ENCODE measurements around the gene SLC25A13.
"Not testable (repeated sequence)": the region's sequence is repeated elsewhere in the genome, so short reads cannot be mapped to it uniquely, and the experiment has no call there.

Gene SLC25A13, protein sequence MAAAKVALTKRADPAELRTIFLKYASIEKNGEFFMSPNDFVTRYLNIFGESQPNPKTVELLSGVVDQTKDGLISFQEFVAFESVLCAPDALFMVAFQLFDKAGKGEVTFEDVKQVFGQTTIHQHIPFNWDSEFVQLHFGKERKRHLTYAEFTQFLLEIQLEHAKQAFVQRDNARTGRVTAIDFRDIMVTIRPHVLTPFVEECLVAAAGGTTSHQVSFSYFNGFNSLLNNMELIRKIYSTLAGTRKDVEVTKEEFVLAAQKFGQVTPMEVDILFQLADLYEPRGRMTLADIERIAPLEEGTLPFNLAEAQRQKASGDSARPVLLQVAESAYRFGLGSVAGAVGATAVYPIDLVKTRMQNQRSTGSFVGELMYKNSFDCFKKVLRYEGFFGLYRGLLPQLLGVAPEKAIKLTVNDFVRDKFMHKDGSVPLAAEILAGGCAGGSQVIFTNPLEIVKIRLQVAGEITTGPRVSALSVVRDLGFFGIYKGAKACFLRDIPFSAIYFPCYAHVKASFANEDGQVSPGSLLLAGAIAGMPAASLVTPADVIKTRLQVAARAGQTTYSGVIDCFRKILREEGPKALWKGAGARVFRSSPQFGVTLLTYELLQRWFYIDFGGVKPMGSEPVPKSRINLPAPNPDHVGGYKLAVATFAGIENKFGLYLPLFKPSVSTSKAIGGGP

DNA sequence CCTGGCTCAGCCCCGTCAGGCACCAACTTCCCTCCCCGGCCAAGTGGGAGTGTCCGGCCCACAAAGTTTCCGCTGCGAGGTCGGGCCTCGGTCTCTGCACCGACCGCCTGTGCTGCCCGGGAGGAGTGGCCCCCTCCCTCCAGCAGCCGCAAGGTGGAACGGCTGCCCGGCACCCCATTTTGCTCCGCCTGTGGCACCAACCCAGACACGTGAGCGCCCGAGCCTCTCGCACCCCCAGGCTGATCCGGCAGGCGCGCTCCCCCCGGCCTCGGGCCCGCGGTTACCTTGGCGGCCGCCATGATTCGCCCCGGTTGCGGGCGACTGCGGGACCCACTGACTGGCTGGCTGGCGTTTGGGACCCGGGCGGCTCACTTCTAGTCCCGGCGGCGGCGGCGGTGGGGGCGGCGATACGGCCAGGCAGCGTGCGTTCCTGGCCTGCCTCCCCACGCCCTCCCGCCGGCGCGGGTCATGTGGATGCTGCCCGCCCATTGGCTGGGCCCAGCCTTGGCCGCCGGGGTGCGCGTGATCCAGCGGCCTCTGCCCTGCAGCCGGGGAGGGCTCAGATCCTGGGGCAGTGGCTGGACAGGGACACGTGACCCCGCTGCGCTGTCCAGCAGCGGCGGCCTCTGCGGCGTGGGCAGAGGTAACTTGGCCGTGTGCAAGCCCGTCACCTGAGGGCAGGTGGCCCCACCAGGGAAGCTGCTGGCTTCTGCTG is at the start of gene SLC25A13:
SLC25A13 (minus strand) TSS at position 441 of the 715 bp plus-strand sequence; CDS start at position 299, 142 bp downstream.
- DNase-seq, result peak; percentile 93

DNA sequence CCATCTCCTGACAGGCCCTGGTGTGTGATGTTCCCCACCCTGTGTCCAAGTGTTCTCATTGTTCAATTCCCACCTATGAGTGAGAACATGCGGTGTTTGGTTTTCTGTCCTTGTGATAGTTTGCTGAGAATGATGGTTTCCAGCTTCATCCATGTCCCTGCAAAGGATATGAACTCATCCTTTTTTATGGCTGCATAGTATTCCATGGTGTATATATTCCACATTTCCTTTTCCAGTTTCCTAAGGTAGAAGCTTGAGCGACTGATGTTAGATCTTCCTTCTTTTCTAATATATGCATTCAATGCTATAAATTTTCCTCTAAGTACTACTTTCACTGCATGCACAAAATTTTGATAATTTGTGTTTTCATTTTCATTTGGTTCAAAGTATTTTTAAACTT is 44.0 kb upstream of the SLC25A13 start:
- not testable (repeated sequence) for DNase-seq

DNA sequence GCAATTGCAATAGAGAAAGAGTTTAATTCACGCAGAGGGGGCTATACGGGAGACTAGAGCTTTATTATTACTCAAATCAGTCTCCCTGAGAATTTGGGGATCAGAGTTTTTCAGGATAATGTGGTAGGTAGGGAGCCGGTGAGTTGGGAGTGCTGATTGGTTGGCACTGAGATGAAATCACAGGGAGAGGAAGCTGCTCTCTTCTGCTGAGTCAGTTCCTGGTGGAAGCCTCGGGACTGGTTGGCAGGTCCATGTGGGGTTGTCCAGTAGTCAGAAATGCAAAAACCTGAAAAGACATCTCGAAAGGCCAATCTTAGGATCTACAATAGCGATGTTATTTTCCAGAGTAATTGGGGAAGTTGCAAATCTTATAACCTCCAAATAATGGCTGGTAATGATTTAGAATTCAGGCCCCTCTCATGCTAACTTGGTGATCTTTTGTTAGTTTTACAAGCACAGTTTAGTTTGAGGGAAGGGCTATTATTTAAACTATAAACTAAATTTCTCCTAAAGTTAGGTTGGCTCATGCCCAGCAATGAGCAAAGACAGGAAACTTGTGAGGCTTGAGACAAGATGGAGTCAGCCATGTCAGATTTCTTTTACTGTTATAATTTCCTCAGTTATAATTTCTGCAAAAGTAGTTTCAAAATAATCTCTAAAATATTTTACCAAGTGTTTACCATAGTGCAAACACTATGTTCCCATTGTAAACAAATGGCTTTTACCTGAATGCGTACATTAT is 39.4 kb upstream of the SLC25A13 start:
- no peak for DNase-seq

DNA sequence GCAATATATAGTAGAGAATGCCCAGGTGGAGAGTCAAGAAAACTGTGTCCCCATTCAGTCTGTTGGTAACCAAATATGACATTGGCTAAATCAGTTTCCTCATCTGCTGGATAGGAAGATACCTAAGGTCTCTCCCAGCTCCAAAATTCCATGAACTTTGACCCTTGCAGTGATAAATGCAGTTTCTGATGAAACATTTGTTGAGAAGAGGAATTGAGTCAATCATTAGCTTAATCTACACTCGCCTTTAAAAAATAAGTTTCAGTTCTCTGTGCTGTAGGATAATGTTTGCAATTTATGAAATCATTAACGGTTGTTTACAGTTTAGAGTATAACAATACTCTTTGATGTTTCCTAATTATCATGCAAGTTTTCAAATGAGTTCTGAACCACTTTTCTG is 38.0 kb upstream of the SLC25A13 start:
- no peak for DNase-seq

DNA sequence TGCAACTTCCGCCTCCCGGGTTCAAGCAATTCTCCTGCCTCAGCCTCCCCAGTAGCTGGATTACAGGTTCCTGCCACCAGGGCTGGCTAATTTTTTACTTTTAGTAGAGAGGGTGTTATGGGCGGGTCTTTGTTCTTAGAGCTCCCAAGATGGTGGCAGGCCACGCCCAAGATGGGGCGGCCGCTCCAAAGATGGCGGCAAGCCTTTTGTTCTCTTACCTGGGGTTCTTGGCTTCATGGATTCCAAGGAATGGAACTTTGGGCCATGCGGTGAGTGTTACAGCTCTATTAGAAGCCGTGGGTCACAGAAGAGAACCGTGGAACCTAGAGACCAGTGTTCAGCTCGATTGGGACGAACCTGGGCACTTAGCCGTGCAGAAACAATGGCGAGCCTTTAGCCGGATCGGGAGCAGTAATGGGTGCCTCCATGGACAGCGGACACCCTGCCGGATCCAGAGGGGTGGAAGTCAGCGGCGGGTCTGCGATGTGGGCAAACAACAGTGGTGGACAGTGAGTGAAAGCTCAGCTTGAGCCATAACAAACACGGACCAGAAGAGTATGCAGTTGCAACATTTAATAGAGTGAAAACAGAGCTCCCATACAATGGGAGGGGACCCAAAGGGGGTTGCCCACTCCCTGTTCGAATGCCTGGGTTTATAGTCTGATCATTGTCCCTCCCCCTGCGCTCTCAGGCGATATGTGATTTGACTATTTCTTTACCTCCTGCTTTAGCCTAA is 36.5 kb upstream of the SLC25A13 start:
- DNase-seq, result not testable (repeated sequence)

DNA sequence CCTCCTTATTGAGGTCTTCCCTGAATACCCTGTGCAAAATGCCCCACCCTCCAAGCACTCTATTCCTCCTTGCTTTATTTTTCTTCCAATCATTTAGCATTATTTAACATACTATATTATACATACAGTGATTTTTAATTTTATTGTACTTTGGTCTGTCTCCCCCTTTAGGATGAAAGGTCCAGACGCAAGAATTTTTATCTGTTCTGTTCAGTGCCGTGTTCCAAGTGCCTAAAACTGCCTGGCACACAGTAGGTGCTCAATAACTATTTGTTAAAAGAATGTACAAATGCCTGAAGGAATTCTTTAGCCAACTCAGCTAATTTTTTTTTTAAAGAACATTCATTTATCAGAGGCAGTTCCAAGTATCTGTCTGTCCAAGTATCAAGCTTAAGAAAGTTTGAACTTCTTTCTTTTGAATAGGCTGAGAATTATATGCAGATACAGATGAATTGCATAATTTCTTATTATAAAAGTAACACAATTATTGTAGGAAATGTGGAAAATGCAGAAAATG is 34.1 kb upstream of the SLC25A13 start:
- no peak for DNase-seq

DNA sequence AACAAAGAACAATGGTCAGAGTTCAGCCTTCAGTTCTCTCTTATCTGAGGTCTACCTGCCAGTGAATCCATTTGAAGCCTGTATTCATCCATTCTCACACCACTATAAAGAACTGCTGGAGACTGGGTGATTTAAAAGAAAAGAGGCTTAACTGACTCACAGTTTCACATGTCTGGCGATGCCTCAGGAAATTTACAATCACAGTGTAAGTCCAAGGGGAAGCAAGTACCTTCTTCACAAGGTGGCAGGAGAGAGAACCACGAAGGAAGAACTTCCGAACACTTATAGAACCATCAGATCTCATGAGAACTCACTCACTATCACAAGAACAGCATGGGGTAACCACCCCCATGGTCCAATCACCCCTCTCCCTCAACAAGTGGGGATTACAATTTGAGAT is 33.0 kb upstream of the SLC25A13 start:
- DNase-seq, result no peak

DNA sequence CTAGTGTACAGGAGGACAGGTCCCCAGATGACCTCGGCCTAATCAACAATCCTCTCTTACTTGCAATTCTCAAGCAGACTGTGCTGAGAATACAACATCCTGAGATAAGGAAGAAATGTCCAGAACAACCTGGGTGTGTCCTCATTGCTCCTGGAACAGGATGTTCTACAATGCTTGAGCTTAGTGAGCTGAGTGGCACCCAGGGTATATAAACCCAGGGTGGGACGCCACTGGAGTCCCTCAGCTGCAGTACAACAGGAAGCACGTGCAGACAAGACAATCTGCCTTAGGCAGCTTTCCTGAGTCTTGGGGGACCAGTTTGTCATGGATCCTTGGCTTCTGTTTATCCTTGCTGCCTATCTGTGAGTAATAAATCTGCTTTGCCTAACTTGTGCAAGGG is 27.7 kb upstream of the SLC25A13 start:
- no peak for DNase-seq

DNA sequence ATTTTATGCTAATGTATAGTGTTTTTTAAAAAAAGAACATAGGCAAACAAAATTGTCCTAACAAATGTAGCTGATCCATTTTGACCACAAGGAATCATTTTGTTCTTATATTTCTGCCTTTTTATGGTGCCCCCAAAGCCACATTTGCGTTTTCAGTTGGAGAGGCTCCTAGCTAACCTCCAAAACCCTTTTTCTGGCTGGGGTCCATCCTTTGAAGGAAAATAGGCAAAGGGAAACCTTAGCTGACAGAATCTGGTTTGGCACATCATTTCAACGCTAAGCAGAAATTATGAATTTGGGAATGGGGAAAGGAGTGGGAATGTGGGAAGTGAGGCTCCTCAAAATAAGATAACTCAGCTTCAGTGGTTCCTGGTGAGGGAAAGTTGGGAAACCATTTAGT is 25.6 kb upstream of the SLC25A13 start:
- no peak for DNase-seq

DNA sequence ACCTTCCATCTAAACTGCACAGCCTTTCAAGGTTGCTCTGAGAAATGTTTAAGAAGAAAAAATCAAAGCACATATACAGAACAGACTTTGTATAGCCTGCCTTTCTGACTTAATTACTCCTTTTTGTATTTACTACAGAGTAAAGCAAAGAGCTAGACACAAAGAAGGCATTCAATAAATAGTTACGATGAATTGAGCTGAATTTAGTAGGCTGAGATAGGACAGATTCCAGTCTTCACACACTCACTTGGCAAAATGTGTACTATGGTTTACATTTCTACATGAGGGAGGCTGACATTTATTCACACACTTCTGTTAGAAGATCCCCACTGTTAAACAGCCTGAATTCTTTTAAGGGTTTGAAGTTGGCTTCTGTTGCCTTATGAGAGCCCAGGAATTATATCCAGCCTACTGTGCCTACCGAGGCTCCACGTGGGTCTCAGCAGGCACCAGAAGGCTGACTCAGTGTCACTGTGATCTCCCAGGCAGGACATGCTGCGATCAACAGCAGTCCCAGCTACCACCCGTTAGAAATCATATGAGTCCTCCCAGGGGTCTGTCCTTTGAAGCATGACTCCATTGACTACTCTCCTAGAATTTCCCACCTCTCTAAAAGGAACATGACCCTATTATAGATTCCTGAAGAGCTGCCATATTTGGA is 24.5 kb upstream of the SLC25A13 start:
- DNase-seq, result no peak

DNA sequence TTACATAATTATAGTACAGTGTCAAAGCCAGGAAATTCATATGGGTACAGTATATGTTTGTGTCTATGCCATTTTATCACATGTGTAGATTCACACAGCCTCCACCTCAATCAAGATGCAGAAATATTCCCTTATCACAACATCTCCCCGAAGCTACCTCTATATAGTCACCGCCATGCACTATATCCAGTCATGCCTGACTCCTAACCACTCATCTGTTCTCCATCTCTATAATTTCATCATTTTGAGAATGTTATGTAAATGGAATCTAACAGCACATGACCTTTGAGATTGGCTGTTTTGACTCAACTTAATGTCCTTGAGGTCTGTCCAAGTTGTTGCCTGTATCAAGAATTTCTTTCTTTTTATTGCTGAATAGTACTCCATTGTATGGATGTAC is 22.3 kb upstream of the SLC25A13 start:
- no peak for DNase-seq

DNA sequence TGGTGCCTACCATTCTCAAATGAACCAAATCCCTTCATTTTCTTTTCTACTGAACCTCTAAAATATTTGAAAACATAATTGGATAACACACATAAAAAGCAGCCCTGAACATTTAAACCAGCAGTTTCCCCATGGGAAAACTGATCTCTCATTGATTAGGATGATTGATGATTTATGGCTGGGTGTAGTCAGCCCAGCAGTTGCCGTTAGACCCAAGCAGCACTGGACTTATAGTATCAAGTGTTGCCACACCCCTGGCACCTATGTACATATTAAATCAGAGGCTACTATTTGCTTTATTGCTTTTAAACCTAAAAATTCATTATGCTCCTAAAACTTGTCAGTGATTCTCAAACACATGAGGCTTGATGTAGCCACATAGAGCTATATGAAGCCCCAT is 20.2 kb upstream of the SLC25A13 start:
- DNase-seq, result no peak

DNA sequence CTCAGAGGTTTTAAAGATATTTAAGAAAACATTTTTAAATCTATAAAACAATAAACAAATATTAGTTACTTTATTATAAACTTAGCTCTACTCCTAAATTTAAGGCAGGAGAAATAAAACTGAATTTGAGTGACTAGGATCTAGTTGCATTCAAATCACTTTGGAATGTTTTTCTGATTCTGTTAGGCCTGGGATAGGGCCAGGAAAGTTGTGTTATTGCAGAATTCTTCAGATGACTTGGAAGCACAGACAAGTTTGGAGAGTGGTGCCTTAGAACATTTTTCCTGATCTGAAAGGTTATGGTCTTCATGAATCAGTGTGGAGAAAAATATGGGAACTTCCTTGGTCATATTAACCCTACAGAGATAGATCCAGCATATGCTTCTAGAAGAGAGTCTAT is 15.6 kb upstream of the SLC25A13 start:
- DNase-seq, result no peak

DNA sequence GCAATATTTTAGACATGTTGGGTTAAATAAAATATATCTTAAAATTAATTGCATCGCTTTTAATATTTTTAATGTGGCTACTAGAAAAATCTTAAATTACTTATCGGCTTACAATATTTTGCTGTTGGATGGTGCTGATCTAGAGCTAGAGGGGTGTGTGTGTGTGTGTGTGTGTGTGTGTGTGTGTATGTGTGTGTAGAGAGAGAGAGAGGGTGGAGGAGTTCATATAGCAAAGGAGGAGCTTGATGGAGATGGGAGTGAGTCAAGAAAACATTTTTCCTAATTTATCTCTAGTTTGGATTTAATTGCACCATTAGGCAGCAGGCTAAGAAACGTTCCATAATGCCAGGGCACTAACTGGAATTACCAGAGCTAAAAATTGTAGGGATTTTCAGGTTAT is 10.4 kb upstream of the SLC25A13 start:
- no peak for DNase-seq

DNA sequence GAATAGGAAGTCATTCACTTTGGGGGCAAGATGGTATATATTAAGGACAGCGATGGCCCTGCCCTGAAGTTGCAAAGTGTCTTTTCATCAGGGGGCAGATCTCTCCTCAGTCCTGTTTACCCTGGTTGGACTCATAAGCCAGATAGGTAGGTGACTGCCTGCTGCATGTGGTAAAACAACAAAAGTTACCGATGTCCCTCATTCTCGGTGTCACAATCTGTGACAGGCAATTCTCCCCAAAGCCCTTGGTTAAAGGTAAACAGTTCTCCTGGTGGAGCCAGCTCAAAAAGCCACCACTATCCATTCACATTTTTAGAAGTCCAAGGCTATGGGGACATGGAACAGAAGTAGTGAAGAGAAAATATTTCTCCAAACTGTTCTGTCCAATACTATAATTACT is 9.9 kb upstream of the SLC25A13 start:
- no peak for DNase-seq

DNA sequence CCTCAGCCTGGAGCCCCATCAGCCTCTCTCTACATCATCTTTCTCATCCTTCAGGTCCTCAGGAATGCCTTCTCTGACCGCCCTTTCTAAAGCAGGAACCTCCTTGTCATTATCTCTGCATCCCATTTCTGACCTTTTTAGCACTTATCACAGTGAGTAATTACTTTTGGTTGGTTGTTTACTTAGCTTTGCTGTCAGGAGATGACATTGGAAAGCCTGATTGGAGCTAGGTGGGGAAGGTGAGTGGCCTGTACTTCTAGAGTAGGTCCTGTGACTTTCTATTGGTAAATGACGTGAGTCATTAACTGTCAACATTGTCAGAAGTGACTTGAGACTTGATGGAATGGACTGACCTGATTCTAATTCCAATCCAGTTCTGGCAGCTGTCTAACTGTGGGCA is 9.3 kb upstream of the SLC25A13 start:
- DNase-seq, result no peak

DNA sequence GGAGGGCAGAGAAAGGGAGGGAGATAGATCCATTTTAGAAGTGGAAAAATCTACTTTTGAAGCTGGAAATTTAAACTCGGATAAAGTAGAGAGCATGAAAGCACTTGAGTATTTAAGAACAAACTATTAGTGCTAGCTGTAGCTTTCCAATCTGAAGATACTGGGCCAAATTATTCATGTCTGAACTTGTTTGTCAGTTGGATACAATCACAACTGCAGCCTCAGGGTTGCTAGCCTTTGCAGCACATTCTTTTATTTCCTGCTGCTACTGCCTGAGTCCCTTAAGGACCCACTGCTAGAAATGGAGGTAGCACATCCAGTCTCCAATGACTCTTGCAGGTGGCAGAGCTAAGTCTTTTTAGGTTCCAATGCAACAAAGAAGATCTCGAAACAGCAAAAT is 8.3 kb upstream of the SLC25A13 start:
- no peak for DNase-seq

DNA sequence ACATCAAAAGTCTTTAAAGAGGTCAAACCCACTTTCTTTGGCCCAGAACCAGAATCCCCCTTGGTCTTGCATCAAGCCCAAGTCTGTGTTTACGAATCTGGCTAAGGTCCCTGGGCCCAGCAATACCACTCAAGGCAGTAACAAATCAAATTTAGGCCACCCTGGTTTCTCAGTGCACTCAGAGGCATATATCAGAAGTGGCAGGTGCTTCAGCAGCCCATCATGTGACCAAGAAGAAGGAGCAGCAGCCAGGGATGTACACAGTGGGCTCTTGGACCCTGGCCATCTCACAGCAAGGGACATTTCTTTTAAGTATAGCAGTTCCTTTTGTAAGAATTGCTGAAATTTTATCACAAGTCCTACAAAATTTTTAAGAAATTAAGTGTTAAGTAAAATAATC is 7.3 kb upstream of the SLC25A13 start:
- DNase-seq, result no peak

DNA sequence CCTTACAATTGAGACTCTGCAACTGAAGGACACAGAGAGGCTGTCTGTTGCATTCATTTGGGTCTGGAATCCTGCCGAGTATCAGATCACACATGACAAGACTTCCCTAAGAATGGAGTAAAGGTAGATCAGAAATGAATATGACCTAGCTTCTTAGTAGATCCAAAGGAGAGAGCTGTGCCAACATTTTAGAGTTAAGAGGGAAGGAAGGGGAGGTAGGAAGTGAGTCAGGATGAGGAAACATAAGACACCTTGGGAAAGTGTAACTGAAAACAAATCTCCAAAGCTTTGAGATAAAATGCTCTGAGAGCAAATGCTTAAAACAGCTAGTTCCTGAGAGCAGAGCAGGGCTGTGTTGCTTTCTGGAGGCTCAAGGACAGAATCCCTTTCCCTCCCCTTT is 6.1 kb upstream of the SLC25A13 start:
- DNase-seq, result no peak

DNA sequence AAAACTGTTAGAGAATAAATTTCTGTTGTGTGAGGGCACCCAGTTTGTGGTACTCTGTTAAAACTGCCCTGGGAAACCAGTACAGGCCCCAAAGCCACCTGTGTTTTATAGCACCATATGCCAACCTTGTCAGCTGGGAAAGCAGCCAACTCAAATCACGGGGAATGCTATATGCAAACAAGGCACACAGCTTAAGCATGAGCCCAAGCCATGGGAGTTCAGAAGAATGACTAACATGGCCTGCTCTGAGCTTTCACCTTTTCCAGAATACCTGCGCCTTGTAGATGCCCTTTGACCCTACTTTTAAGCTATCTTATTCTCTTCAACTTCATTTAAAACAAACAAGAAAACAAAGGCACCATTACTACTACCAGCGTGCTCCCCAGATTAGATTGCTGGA is 5.5 kb upstream of the SLC25A13 start:
- DNase-seq, result no peak

DNA sequence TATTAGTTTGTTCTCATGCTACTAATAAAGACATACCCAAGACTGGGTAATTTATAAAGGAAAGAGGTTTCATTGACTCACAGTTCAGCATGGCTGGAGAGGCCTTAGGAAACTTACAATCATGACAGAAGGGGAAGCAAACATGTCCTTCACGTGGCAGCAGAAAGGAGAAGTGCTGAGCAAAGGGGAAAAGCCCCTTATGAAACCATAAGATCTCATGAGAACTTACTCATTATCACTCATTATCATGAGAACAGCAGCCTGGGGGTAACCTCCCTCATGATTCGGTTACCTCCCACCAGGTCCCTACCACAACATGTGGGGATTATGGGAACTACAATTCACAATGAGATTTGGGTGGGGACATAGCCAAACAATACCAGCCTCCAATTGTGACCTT is 4.9 kb upstream of the SLC25A13 start:
- peak; percentile 82 for DNase-seq

Measured in suppressor macrophage treated with lipopolysaccharide for 4 hours (primary cell).